ENCODE measurements around the gene SAG. TPM values are rescaled to one million over a fixed set of nuclear protein-coding genes. Genes with fewer than 3 reads are reported as not detected.

Gene SAG
- total and polyA plus RNA-seq, 2 experiments from 2014 or later, result 0.21 TPM; not detected in 1

- Histone ChIP-seq H3K27me3 (no peaks in the 10 kb centered on the region), H3K4me3 (no peak overlapping the region), H3K36me3 (peaks cover 67% of the 10 kb centered on the region), H3K9me3 (ENCODE audit: low read depth) (no peaks in the 10 kb centered on the region), H3K27ac (no peak overlapping the region), H3K4me1 (ENCODE audit: low read depth) (no peaks in the 10 kb centered on the region)
- DNase-seq (ENCODE audit: low read depth in 1 of 2, low spot score in 1 of 2), result no peak
- no peak for TF ChIP-seq CTCF (IDR thresholded peaks at IDR 0.05; ENCODE audit: low read depth, low read length)
Observed at GRCh38 chr2:233275223-233275622, 32.4 kb upstream of the SAG start.

GRCh38 chr2:233278921-233279320 lies 28.7 kb upstream of the SAG start:
- H3K9me3 ChIP-seq (ENCODE audit: low read depth), result no peaks in the 10 kb centered on the region
- no peak overlapping the region for H3K4me3 ChIP-seq
- no peak for TF ChIP-seq CTCF (IDR thresholded peaks at IDR 0.05; ENCODE audit: low read depth, low read length)
- no peaks in the 10 kb centered on the region for H3K4me1 ChIP-seq (ENCODE audit: low read depth)
- H3K27ac ChIP-seq, result no peak overlapping the region
- H3K27me3 ChIP-seq, result no peaks in the 10 kb centered on the region
- peaks cover 52% of the 10 kb centered on the region for H3K36me3 ChIP-seq
- DNase-seq (ENCODE audit: low read depth in 1 of 2, low spot score in 1 of 2), result no peak

GRCh38 chr2:233280114-233280693 lies 27.4 kb upstream of the SAG start:
- Histone ChIP-seq H3K27ac (no peak overlapping the region), H3K36me3 (peaks cover 40% of the 10 kb centered on the region)

GRCh38 chr2:233281553-233281952 lies 26.1 kb upstream of the SAG start:
- DNase-seq (ENCODE audit: low read depth in 1 of 2, low spot score in 1 of 2), result no peak
- Histone ChIP-seq H3K4me3 (no peak overlapping the region), H3K4me1 (ENCODE audit: low read depth) (no peaks in the 10 kb centered on the region), H3K9me3 (ENCODE audit: low read depth) (no peaks in the 10 kb centered on the region), H3K27me3 (no peaks in the 10 kb centered on the region), H3K36me3 (peaks cover 39% of the 10 kb centered on the region), H3K27ac (no peak overlapping the region)
- no peak for TF ChIP-seq CTCF (IDR thresholded peaks at IDR 0.05; ENCODE audit: low read depth, low read length)

More at GRCh38 chr2:233280114-233280693, 27.4 kb upstream of the SAG start:
- Histone ChIP-seq H3K27me3 (no peaks in the 10 kb centered on the region), H3K4me1 (ENCODE audit: low read depth) (no peaks in the 10 kb centered on the region), H3K4me3 (no peak overlapping the region), H3K9me3 (ENCODE audit: low read depth) (no peaks in the 10 kb centered on the region)
- no peak for DNase-seq (ENCODE audit: low read depth in 1 of 2, low spot score in 1 of 2)
- TF ChIP-seq CTCF (IDR thresholded peaks at IDR 0.05; ENCODE audit: low read depth, low read length), result no peak

GRCh38 chr2:233281992-233282603 lies 25.5 kb upstream of the SAG start:
- no peak overlapping the region for H3K27ac ChIP-seq
- no peak for TF ChIP-seq CTCF (IDR thresholded peaks at IDR 0.05; ENCODE audit: low read depth, low read length)
- no peaks in the 10 kb centered on the region for H3K4me1 ChIP-seq (ENCODE audit: low read depth)
- DNase-seq (ENCODE audit: low read depth in 1 of 2, low spot score in 1 of 2), result no peak
- peaks cover 34% of the 10 kb centered on the region for H3K36me3 ChIP-seq
- no peak overlapping the region for H3K4me3 ChIP-seq
- H3K27me3 ChIP-seq, result no peaks in the 10 kb centered on the region
- no peaks in the 10 kb centered on the region for H3K9me3 ChIP-seq (ENCODE audit: low read depth)
